Natural killer cell (primary cell): Measurements from ENCODE around the gene NKAIN4. TPM values are rescaled to one million over a fixed set of nuclear protein-coding genes. Genes with fewer than 3 reads are reported as not detected.

ENCODE experiments used
- ATAC-seq, 3 donors: fragments of 150-1000 bp in 2 of 3; fragments of 200-7000 bp in 1 of 3; cut with Tn5 transposase; 1 replicate in 1 of 3; 2 replicates in 2 of 3; pipeline ENCODE4 v1.10.0; 2021; ENCODE audit warnings: mild to moderate bottlenecking in 2 of 3, moderate library complexity in 2 of 3
- DNase-seq, 2 donors: peaks; one replicate each; pipeline versions ENCODE4 v3.0.0 to v3.0.0-alpha.2; 2013 to 2021; ENCODE audit warnings: mixed read lengths in 1 of 2
- H3K27ac ChIP-seq: one replicate; pipeline ENCODE4 v1.5.1; 2013; ENCODE audit warnings: mild to moderate bottlenecking, low read length
- H3K27me3 ChIP-seq: one replicate; pipeline ENCODE4 v1.6.1; 2013; ENCODE audit warnings: low read length; ENCODE audit not compliant: control insufficient read depth, insufficient read depth
- H3K36me3 ChIP-seq: one replicate; pipeline ENCODE4 v1.6.1; 2013; ENCODE audit warnings: low read length; ENCODE audit not compliant: control insufficient read depth, insufficient read depth
- H3K4me1 ChIP-seq: one replicate; pipeline ENCODE4 v1.6.1; 2013; ENCODE audit warnings: low read length; ENCODE audit not compliant: control insufficient read depth, insufficient read depth
- H3K4me3 ChIP-seq: one replicate; pipeline ENCODE4 v1.5.1; 2013; ENCODE audit warnings: low read length
- H3K9me3 ChIP-seq: one replicate; pipeline ENCODE4 v1.6.1; 2013; ENCODE audit warnings: low read length; ENCODE audit not compliant: control insufficient read depth, insufficient read depth
- H3K27ac Mint-ChIP-seq, 2 donors: one replicate each; pipeline ENCODE4 v1.8.0; 2022; ENCODE audit warnings: mild to moderate bottlenecking in 2 of 2, mixed read lengths in 2 of 2, moderate library complexity in 1 of 2
- H3K27me3 Mint-ChIP-seq, 2 donors: one replicate each; pipeline ENCODE4 v1.8.0; 2022; ENCODE audit warnings: low read depth in 2 of 2, mixed read lengths in 2 of 2
- H3K36me3 Mint-ChIP-seq: one replicate; pipeline ENCODE4 v1.8.0; 2022; ENCODE audit warnings: mixed read lengths
- H3K4me1 Mint-ChIP-seq, 2 donors: one replicate each; pipeline ENCODE4 v1.8.0; 2022; ENCODE audit warnings: mixed read lengths in 2 of 2
- H3K4me3 Mint-ChIP-seq: one replicate; pipeline ENCODE4 v1.8.0; 2022; ENCODE audit warnings: mild to moderate bottlenecking, moderate library complexity, mixed read lengths
- H3K9me3 Mint-ChIP-seq, 2 donors: one replicate each; pipeline ENCODE4 v1.8.0; 2022; ENCODE audit warnings: mixed read lengths in 2 of 2
- CTCF ChIP-seq: fragments of 200-600 bp; IDR thresholded peaks from one replicate; pipeline ENCODE4 v1.8.0; 2022; ENCODE audit warnings: antibody characterized with exemption
- WGBS: methylation state at CpG from one replicate; pipeline ENCODE4 v1.1.7; 2013; ENCODE audit warnings: missing lambda C conversion rate; ENCODE audit not compliant: insufficient coverage; 5-methylcytosine and 5-hydroxymethylcytosine counted together
- intact Hi-C: fragments of 100-400 bp; cut with micrococcal nuclease; formaldehyde crosslinking; loops from one replicate; pipeline ENCODE4 v1.14.2; 2022
- total RNA-seq, 4 donors: library from RNA; stranded (reverse); fragments of 120-200 nt in 1 of 4; gene quantifications; one replicate each; pipeline versions ENCODE4 v1.2.3 to v1.2.4, GENCODE V29; 2013 to 2022

NKAIN4 gene
- not detected for total RNA-seq
- total RNA-seq (2013) = not detected

GRCh38 chr20:63254232-63254605 is at the start of gene NKAIN4:
Gene NKAIN4 (minus strand): TSS chr20:63254463. CDS start chr20:63254450, 13 bp downstream.
- DNase-seq = no peak
- H3K4me1 Mint-ChIP-seq = no peaks in the 10 kb centered on the region
- H3K27ac ChIP-seq = no peak within 1 kb of the TSS
- H3K4me3 ChIP-seq = no peak within 1 kb of the TSS
- H3K27me3 ChIP-seq = peaks cover 20% of the 10 kb centered on the region
- H3K4me1 ChIP-seq = peaks cover 4% of the 10 kb centered on the region
- H3K36me3 ChIP-seq = no peaks in the 10 kb centered on the region
- no peaks in the 10 kb centered on the region for H3K9me3 ChIP-seq
- no peaks in the 10 kb centered on the region for H3K36me3 Mint-ChIP-seq
- TF ChIP-seq CTCF = no peak
- intact Hi-C loops = no loop called here
- ATAC-seq = no peak
- no peaks in the 10 kb centered on the region for H3K9me3 Mint-ChIP-seq
- H3K4me3 Mint-ChIP-seq = no peak within 1 kb of the TSS
- WGBS = 3% methylated on average over 42 of the region's 46 CpGs
- peaks cover 34 to 36% of the 10 kb centered on the region in 2 donors for H3K27me3 Mint-ChIP-seq
- no peak within 1 kb of the TSS for H3K27ac Mint-ChIP-seq

GRCh38 chr20:63303095-63303666 is 48.9 kb upstream of the NKAIN4 start:
- ATAC-seq (no peak), DNase-seq (no peak)
- no peak overlapping the region for H3K4me3 ChIP-seq
- H3K4me1 ChIP-seq = no peaks in the 10 kb centered on the region
- 87% methylated on average over 3 of the region's 5 CpGs for WGBS
- H3K27me3 Mint-ChIP-seq = peaks cover 4 to 15% of the 10 kb centered on the region in 2 donors
- no peaks in the 10 kb centered on the region for H3K9me3 ChIP-seq
- H3K36me3 Mint-ChIP-seq = no peaks in the 10 kb centered on the region
- no peak overlapping the region for H3K27ac ChIP-seq
- H3K36me3 ChIP-seq = no peaks in the 10 kb centered on the region
- H3K27ac Mint-ChIP-seq = no peak overlapping the region
- intact Hi-C loops = no loop called here
- TF ChIP-seq CTCF = no peak
- H3K27me3 ChIP-seq = no peaks in the 10 kb centered on the region
- peaks cover 4 to 6% of the 10 kb centered on the region in 2 donors for H3K9me3 Mint-ChIP-seq
- H3K4me3 Mint-ChIP-seq = no peak overlapping the region
- no peaks in the 10 kb centered on the region for H3K4me1 Mint-ChIP-seq

- intact Hi-C loops = no loop called here
- H3K27ac ChIP-seq = no peak overlapping the region
- no peaks in the 10 kb centered on the region for H3K4me1 Mint-ChIP-seq
- H3K9me3 ChIP-seq = no peaks in the 10 kb centered on the region
- H3K27ac Mint-ChIP-seq = no peak overlapping the region
- H3K27me3 ChIP-seq = no peaks in the 10 kb centered on the region
- DNase-seq (no peak), ATAC-seq (no peak)
- no peak overlapping the region for H3K4me3 ChIP-seq
- peaks cover 4 to 15% of the 10 kb centered on the region in 2 donors for H3K27me3 Mint-ChIP-seq
- no peaks in the 10 kb centered on the region for H3K36me3 ChIP-seq
- no peaks in the 10 kb centered on the region for H3K36me3 Mint-ChIP-seq
- no CpG with 5 or more reads among the region's 1 CpG for WGBS
- H3K4me3 Mint-ChIP-seq = no peak overlapping the region
- H3K4me1 ChIP-seq = no peaks in the 10 kb centered on the region
- no peak for TF ChIP-seq CTCF
- H3K9me3 Mint-ChIP-seq = peaks cover 4 to 6% of the 10 kb centered on the region in 2 donors
These were observed 47.4 kb upstream of the NKAIN4 start for GRCh38 chr20:63301671-63302070.

GRCh38 chr20:63298731-63299312 is 44.6 kb upstream of the NKAIN4 start:
- H3K4me3 ChIP-seq = no peak overlapping the region
- 92% methylated on average over 17 of the region's 17 CpGs for WGBS

More at GRCh38 chr20:63298731-63299312, 44.6 kb upstream of the NKAIN4 start:
- Histone ChIP-seq H3K27ac (no peak overlapping the region), H3K27me3 (no peaks in the 10 kb centered on the region), H3K9me3 (no peaks in the 10 kb centered on the region), H3K4me1 (peaks cover 5% of the 10 kb centered on the region), H3K36me3 (no peaks in the 10 kb centered on the region)
- ATAC-seq (no peak), DNase-seq (no peak)
- no peak overlapping the region for H3K4me3 Mint-ChIP-seq
- intact Hi-C loops = no loop called here
- no peaks in the 10 kb centered on the region for H3K36me3 Mint-ChIP-seq
- H3K4me1 Mint-ChIP-seq = no peaks in the 10 kb centered on the region
- peaks cover 8 to 9% of the 10 kb centered on the region in 2 donors for H3K27me3 Mint-ChIP-seq
- H3K9me3 Mint-ChIP-seq = peaks cover 4 to 6% of the 10 kb centered on the region in 2 donors
- no peak for TF ChIP-seq CTCF
- H3K27ac Mint-ChIP-seq = no peak overlapping the region
